UCSD-AML1 (cell line): ENCODE data around the gene GPATCH11.

Experiments
- DNase-seq: peaks from one replicate; lab custom pipeline; 2025; ENCODE audit not compliant: unreplicated experiment; lab: John Stamatoyannopoulos, UW

GPATCH11 gene

DNA sequence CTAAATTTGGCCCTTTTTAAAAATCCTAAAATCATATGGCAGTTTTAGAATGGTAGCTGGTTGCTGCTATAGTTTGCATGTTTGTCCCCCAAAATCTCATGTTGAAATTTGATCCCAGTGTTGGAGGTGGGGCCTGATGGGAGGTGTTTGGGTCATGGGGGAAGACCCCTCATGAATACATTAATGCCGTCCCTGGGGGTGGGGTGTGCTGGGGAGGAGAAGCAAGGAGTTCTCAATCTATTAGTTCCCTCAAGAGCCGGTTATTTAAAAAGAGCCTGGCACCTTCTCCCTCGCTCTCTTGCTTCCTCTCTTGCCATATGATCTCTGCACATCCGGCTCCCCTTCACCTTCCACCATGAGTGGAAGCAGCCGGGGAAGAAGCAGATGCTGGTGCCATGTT lies 20.8 kb downstream of the GPATCH11 start:
- no peak for DNase-seq

DNA sequence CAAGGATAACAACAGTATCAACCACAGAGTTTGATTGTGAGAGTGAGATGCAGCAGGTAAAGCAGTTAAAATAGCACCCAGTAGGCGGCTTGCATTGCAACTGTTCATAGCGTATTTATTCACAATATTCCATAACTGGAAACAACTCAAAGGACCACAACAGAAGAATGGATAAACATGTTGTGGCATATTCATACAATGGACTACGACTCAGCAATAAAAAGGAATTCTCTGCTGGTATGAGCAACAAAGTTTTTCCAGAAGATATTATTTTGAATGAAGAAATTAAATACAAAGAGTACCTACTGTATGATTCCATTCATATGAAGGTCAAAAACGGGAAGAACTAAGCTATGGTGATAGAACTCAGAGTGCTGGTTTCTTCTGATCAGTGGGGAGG lies 25.2 kb downstream of the GPATCH11 start:
- no peak for DNase-seq

DNA sequence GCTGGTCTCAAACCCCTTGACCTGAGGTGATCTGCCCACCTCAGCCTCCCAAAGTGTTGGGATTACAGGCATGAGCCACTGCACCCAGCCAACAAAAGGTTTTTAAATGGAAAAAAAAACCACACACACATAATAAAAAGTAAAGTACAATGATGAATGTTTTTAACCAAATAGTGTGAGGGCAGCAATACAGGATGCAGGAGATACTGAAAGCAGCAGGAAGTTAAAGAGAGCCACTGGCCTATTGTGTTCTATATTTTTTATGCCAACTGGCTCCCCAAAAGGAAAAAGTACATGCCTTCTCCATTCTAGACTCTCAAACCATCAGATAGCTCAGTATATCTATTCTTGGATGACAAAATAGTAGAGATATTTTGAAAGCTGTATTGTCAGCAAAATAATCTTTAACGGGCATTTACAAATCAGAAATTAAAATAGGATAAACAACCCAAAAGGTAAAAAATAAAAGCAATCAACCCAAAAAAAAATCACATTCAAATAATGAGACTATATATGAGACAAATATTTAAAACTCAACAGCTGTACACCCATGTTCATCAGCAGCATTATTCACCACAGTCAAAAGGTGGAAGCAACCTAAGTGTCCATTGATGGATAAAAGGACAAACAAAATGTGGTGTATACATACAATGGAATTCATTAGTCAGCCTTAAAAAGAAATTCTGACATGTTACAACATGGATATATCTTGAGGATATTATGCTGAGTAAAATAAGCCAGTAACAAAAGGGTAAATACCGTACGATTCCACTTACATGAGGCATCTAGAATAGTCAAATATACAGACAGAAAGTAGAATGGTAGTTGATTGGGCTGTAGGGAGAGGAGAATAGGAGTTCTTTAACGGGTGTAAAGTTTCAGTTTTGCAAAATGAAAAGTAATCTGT lies 26.2 kb downstream of the GPATCH11 start:
- no peak for DNase-seq

DNA sequence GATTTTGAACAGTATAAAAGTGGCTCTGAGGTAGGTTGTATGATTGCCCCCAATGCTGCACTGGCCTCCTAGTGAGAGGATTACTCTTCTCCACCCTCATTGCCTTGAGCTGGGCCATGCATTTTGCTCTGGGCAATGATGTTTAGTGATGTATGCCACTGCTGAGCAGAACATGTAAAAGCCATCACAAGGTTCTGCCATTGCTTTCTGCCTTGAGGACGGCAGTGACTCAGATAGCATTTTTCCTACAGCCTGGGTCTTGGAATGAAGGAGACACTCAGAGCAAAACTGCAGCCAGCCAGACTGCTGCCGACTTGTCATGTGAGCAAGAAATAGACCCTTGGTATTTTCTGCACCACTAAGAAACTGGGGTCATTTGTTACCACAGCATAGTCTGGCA lies 27.6 kb downstream of the GPATCH11 start:
- no peak for DNase-seq

DNA sequence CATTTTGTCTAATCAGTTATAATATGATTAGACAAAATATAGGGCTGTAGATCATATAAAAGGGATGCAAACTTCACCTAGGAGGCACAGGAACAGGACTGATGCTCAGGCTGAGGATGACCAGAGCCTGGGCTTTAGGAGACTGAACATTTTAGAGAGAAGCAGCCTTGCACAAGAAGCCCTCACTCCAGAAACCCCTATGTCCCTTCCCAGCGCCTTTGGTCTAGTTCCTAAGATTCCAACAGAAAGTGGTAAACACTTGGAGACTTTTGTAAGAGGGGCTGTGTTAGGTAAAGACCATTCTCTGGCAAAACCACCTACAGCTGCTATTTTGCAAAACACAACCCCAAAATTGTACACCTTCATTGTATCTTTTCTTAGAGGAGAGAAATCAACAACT lies 33.2 kb downstream of the GPATCH11 start:
- DNase-seq: no peak

DNA sequence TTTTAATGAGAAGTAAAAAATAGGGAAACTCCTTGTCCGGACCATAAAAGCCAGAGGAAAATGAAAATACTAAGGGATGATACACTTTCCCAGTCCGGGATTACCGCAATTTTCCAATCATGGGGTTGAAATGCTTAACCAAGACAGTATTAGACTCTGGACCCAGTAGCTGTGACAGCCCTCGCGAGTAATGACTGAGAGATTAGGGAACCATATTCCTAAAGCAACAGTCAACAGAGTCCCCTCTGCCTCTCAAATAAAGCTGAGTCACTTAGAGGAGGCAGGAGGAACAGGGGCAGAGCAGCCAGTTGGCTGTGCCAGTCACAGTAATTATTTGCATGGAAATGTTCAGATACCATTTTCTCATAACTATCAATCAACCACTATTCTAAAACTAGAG lies 34.8 kb downstream of the GPATCH11 start:
- no peak for DNase-seq

DNA sequence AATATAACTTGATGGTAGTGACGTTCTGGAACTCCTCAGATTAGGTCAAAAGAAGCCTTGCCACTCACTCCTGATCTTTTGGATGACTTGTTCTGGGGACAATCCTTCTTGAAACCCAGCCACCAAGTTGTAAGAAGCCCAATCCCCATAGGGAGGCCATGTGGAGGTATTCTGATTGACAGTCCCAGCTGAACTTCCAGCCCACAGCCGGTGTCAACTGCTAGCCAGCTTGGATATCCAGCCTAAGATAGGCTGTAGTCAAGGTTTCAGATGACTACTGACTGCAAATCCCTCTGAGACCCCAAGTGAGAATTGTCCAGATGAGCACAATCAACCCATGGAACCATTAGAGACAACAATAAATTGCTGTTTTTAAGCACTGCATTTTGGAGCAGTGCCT lies 41.1 kb downstream of the GPATCH11 start:
- no peak for DNase-seq

DNA sequence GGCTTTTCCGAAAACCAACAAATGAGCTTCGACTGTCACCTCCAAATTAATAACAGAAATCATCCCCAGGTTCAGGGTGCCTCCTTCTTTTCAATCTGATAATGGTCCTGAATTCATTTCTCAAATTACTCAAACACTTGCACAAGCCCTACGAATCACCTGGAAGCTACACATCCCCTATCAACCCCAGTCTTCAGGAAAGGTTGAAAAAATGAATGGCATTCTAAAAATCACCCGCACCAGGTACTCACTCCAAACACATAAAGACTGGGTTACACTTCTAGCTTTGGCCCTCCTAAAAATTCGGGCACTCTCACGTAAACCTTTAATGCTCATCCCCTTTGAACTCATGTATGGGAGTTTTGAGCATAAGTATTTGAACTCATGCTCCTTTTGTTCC lies 48.6 kb downstream of the GPATCH11 start:
- no peak for DNase-seq

DNA sequence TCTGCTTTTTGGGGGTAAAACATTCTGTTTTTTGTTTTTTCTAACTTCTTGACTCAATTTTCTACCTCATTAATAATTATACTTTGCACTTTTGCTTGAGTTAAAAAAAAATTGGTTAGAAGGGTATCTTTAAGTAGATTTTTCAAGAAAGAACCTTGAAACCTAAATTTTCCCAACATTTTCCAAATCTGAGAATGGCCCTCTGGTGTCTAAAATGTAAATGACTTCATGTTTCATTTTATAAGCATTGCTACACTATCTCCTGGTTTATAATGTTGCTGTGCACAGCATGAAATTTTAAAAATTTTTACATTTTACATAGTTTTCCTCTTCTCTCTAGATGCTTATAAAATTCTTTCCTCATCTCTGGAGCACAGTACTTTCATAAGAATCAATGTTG lies 58.2 kb downstream of the GPATCH11 start:
- DNase-seq: no peak

DNA sequence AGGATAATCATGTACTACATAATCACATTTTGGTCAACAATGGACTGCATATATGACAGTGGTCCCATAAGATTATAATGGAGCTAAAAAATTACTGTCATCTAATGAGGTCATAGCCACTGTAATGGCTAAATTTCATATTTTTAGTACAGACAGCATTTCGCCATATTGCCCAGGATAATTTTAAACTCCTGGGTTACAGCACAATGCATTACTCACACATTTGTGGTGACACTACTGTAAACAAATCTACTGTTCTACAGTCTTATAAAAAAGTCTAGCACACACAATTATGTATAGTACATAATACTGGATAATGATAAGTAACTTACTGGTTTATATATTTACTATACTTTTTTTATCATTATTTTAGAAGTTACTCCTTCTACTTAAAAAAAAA lies 59.7 kb downstream of the GPATCH11 start:
- no peak for DNase-seq

DNA sequence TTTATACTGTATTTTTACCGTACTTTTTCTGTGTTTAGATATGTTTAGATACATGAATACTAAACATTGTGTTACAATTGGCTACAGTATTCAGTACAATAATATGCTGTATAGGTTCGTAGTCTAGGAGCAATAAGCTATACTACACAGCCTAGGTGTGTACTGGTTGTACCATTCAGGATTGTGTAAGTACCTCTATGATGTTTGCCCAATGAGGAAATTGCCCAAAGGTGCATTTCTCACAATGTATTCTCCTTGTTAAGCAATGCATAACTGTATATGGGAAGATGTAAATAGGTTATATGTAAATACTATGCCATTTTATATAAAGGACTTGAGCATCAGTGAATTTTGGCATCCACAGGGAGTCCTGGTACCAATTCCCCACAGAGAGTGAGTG lies 61.7 kb downstream of the GPATCH11 start:
- DNase-seq: no peak

DNA sequence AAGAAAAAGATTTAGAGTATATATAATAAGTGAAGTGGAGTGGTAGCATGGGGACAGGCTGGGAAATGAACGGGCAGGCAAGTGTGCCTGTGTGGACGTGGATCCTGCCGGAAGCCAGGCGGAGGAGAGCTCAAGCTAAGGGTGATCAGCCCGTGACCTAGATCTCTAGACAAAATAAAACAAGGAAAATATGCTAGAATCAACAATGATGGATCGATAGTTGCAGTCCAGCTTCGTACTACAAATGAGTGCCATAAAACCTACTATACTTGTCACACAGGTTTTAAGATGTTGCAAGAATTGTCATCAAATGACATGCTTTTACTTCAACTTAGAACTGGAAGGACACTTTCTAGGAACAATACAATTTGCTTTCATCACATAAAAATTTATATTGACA lies 64.0 kb downstream of the GPATCH11 start:
- no peak for DNase-seq
